Epidermal melanocyte (primary cell): ENCODE data around the gene TPD52L3.

Experiments
- DNase-seq: peaks from one replicate; pipeline ENCODE4 v3.0.0; 2011; ENCODE audit warnings: low spot score; ENCODE audit not compliant: insufficient read length

The TPD52L3 gene

DNA sequence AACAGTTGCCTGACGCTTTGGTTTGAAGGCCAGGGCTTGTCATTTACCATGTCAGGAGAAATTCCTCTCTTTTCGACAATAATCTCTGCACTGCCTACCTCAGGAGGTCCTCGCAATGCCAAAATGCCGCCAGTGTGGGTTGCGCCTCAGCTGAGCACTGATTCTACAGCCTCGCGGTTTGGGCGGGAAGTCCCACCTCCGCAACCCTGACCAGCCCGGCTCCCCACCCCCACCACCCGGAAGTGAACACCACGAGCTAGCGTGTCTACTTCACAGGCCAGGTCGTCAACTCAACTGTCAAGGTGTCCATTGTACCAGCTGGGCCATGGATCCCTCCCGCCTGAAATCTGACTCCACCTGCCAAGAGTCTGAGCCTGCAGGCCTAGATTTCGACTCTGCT lies at the start of gene TPD52L3:
TSS of gene TPD52L3 (plus strand) at position 273 of the 400 bp plus-strand sequence. CDS start 221 bp downstream, outside the sequence.
- no peak for DNase-seq

DNA sequence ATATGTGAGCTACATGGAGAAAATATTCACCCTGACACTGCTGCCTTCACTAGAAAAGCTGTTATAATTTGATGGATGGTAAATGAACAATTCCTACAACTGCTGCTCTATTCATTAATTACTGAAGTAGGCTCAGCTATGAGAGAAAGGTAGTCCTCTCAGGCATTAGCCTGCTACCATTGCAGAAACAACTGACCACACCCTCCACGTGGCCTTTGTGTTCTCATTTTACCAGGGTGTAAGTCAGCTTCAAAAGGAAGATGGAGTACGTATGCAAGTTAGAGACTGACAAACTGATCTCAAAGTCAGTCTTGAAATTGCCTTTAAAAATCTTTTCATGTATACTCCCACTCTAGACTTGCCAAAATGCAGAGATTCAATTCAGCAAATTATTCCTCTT lies 26.3 kb upstream of the TPD52L3 start:
- no peak for DNase-seq

DNA sequence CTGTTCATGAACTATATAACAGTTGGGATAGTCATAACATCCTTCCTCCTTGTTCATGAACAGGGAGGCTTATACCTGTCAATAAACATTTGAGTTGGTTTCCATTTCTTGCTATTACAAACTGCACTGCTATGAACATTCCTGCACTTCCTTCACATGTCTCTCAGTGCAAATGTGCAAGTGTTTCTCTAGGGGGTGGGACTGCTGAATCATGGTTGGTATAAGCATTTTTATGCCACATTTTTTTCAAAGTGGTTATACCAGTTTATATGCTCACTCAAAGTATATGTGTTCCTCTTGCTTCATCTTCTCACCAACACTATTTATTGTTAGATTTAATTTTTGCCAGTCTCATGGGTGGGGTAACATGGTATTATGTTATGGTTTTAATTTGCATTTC lies 25.8 kb upstream of the TPD52L3 start:
- no peak for DNase-seq

DNA sequence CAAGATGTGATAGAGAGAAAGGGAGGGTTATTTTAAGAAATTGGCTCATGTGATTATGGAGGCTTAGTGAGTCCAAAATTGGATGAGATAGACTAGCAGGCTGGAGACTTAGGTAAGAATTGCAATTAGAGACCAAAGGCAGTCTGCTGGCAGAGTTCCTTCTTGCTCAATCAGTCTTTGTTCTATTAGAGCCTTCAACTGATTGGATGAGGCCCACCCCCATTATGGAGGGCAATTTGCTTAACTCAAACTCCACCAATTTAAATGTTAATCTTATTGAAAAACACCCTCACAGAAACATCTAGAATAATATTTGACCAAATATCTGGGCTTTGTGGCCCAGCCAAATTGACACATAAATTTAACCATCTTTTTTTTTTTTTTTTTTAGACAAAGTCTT lies 23.9 kb upstream of the TPD52L3 start:
- no peak for DNase-seq

DNA sequence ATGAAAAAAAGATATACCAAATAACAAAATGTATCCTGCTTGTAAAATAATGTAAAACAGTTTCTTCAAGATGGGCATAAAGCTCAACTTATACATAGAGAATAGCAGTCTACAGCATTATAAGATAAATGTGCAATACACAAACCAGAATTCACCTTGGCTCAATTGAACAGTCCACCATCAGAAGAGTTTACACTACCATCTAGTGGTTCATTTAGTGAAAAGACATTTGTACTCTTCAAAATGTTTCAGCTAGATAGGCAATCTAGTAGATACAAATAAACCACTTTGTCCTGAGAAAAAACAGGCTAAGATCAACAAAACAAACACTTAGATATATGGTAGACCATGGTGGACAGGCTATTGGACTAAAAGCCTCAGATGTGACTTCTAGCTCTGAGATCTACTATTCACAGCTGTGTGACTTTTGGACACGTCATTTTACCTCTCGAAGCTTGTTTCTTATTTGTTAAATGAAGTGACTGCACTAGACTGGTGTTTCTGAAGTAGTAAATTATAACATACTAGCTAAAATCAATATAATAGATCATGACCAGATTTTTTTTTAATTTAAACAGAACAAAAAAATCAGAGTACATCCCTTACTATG lies 22.1 kb upstream of the TPD52L3 start:
- DNase-seq, result peak; percentile 49

DNA sequence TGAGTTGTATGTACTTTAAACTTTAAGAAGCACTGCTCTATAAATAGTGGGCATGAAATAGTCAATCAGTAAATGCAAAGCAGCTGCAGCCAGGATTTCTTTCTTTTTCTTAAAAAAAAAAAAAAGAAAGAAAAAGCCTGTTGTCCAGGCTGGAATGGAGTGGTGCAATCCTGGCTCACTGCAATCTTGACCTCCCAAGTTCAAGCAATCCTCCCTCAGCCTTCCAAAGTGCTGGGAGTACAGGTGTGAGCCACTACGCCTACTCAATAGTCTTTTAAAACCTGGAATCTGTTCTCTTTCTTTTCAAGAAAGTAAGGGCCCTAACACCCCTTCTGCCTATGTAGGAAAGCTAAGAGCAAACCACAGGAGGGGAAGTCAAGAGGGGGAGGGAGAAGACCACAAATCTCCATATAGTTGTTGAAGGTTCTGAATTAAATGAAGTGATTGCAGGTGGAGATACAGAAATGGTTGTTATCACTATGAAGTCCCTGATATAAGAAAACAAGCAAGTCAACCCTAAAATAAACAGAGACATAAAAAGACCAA lies 20.6 kb upstream of the TPD52L3 start:
- no peak for DNase-seq

DNA sequence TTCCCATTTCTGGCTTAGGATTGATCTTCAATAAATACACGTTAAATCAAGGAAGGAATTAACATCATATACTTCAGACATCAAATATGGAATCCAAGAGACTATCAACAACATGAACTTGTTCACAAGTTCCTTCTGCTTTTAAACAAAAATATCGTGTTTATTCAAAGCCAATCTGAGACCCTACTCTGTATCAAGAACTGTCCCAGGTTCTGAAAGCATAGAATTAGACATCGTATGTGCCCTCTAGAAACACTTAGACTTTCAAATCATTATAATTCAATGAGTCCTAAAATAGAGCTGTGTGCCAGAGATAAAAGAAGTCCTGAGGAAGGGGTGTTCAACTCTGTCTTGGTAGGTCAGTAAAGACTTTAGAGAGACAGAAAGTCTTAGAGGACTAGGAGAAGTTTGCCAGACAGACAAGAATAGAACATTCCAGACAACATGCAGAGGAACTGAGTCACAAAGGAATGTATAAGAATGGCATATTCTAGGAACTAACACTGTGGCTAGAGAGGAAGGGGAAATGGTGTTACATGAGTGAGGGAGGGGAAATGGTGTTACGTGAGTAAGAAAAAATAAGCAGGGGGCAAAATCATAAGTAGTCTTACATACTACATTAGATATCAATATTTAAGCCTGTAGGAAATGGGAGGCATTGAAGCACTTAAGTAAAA lies 2.9 kb downstream of the TPD52L3 start:
- no peak for DNase-seq

DNA sequence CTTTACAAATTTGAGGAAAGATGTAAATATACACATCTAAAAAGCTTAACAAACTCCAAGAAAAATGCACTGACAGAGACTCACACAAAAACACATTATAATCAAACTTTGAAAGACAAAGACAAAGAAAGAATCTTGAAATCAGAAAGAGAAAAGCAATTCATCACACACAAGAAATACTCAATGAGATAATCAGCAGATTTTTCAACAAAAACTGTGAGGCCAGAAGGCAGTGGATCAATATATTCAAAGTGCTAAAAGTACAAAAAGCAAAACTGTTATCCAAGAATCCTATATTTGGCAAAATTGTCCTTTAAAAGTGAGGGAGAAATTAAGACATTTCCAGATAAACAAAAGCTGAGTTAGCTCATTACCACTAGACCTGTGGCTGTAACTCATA lies 6.1 kb downstream of the TPD52L3 start:
- DNase-seq, result no peak

DNA sequence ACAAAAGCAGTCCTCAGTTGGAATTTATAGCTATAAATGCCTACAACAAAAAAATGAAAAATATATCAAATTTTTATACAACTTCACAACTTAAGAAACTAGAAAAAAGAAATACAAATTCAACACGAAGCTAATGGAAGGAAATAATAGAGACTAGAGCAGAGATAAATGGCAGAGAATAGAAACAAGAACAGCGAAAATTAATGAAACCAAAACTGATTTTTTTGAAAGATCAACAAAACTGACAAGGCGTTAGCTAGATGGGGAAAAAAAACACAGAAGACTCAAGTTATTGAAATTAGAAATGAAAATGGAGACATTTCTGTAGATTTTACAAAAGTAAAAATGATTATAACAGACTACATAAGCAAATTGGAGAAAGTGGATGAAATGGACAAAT lies 20.6 kb downstream of the TPD52L3 start:
- DNase-seq, result no peak

DNA sequence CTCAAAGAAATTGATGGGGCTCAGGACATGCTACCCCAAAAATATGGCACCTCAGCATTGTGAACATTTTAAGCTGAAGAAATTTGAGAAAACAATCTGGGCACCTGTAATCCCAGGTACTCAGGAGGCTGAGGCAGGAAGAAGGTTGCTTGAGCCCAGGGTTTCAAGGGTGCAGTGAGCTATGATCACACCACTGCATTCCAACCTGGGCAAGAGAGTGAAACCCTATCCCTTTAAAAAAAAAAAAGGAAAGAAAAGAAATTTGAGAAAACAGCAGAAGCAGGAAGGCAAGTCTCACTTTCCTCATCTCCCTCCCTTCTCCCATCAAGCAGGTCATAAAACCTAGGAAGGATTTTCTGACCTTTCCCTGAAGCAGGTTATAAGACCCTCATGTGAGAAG lies 23.6 kb downstream of the TPD52L3 start:
- DNase-seq, result no peak

DNA sequence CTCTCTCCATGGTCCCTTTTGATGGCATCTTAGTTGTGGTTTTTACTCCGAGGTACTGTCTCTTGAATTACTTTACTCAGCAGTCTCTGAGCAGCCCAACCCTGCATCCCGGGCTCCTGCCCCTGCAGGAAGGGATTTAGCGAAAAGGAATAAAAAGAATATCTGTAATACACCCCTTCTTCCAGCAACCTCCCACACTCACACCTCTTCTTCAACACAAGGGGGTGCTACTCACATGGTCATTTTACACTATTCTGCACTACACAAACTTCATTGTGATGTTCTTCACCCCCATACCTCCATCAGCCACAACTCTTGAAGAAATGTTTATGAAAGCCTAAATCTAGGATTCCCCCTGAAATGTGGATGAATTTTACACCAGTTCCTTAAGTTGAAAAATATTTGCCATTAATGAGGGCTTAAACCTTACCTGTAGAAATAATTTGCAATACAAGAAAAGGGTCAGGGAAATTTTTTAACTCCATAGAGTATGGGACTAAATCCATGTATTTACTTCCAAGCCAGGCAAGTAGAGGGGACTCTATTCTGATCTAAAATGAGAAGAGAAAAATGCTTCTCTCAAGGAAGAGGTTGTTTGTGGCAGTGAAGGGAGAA lies 26.0 kb downstream of the TPD52L3 start:
- peak; percentile 83 for DNase-seq

DNA sequence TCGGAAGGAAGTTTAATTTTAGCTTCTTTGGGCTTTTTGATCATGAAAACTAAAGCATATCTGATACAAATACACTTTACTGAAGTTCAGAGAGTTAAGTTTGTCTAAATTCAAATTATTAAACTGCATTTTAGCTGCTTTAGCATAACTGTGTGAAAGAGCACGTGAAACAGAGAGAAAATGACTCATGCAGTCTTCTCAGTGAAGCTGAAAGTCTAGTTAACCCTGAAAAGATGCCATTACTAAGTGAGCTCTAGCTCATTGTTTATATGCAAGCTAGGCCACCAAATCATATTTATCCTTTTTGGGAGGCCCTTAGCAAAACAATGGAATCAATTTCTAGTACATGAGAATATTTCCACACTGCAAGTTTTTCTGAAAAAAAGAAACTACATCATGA lies 27.6 kb downstream of the TPD52L3 start:
- DNase-seq, result no peak

DNA sequence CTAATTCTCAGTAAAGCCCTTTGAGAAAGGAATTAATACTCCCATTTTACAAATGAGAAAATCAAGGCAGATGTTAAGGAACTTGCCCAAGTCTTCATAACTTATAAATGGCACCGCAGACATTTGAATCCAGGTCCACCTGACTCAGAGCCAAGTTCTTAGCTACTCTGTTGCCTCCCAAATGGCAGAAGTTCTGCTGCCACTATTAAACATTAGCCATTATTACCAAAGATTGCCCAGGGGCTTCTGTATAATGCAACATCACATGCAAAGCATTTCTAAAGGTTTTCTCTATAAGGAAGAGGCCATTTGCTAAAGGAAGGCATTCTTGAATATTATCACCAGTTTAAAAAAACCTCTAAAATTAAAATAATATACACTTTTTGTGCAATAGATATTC lies 28.3 kb downstream of the TPD52L3 start:
- DNase-seq, result no peak

DNA sequence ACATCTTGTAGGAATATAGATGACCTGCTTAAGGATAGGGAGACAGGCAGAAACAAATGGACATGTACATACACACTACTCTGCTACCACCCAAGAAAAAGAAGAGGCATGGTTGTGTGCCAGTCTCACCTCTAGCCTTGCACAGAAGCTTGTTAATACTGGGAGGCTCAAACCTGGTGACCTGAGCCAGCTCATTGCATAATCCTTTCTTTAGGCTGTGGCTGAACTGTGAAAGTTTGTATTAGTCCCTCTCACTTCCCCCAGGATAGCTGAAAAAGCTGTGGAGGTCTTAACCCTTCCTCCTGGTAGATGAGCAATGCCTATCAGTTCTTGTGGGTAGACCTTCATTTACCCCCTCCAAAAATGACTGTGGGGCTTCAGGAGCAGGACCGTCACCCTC lies 28.7 kb downstream of the TPD52L3 start:
- no peak for DNase-seq

DNA sequence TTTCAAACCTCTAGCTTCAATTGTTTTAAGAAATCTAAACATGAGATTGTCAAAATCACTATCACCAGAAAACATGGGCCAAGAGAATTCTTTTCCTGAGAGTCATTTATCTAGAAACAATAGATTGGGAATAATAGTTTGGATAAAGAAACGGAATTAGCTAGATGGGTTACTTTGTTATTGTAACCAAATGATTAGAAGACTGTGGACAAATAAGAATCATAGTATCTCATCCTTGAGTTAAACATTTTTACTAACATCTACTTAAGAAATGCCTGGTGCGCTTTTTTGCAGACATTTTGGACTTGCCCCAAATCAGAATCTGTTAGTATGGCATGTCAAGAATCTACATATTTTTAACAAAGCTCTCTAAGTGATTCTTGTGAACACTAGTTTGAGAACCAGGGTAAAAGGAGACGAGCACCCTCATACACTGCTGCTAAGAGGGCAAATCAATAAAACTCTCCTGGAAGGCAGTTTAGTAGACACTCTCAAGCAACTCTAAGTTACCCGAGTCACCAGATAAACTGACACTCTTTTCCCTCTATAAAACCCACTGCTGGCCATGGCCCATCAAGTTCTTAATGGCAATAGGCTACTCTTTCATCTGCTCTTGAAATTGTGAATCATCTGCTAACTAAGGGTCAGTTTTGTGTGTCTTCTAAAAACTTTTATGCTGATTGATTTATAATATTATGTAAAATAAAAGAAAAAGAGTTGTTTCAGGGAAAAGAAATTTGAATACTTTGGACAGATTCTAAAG lies 39.1 kb downstream of the TPD52L3 start:
- DNase-seq, result no peak

DNA sequence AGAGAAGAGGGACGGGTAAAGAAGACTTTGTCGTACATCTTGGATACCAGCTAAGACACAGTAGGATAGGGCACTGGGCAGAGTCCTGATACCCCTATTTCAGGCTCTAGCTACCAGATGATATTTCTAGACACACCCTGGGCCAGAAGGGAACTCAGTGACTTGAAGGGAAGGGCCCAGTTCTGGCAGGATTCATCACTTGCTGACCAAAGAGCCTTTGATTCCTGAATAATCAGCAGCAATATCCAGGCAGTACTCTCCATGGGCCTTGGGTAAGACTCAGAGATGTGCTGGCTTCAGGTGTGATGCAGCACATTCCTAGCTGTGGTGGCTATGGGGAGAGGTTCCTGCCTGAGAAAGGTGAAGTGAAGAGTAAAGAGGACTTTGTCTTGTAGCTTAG lies 40.7 kb downstream of the TPD52L3 start:
- DNase-seq, result no peak
